ENCODE measurements around the gene FSTL5. TPM values are rescaled to one million over a fixed set of nuclear protein-coding genes. Genes with fewer than 3 reads are reported as not detected.

Gene FSTL5
- total RNA-seq, 2 experiments from 2014 or later: not detected

- no peak overlapping the region for H3K27ac ChIP-seq (ENCODE audit: low read depth, low read length, poor library complexity, severe bottlenecking)
- H3K36me3 ChIP-seq (ENCODE audit: insufficient read depth, low read length): no peaks in the 10 kb centered on the region
- ChIA-PET CTCF (ENCODE audit: unreplicated experiment) (no interaction called here), POLR2A (interaction anchor here (0.6 to 0.9 kb wide), 4 partner anchors 15 to 302 kb away, joined by 3 to 7 read pairs (median 4); no protein-coding TSS in a partner anchor)
- H3K9me2 ChIP-seq (ENCODE audit: insufficient read depth, low read length): no peaks in the 10 kb centered on the region
- no peak overlapping the region for H3K4me3 ChIP-seq (ENCODE audit: low read depth, low read length, poor library complexity, severe bottlenecking)
- H3K4me2 ChIP-seq (ENCODE audit: low read length): no peak overlapping the region
- no peak overlapping the region for H2AFZ ChIP-seq (ENCODE audit: low read length)
- no peaks in the 10 kb centered on the region for H3K9me3 ChIP-seq (ENCODE audit: low read length)
- no peaks in the 10 kb centered on the region for H3K79me2 ChIP-seq (ENCODE audit: insufficient read depth, low read depth, low read length)
- intact Hi-C loops (cut with micrococcal nuclease; ENCODE audit: unreplicated experiment): no loop called here
- no TSS peak for BruUV-seq (replicated peaks)
- no peak for TF ChIP-seq EZH2phosphoT487 (IDR thresholded peaks at IDR 0.05; ENCODE audit: borderline replicate concordance, low read depth, low read length)
- no peak for TF ChIP-seq CTCF (conservative IDR thresholded peaks at IDR 0.05; ENCODE audit: low read length)
- H4K20me1 ChIP-seq (ENCODE audit: insufficient read depth, low read length): no peaks in the 10 kb centered on the region
- no peak for DNase-seq (ENCODE audit: low spot score)
- H3K4me1 ChIP-seq (ENCODE audit: insufficient read depth, low read length, poor library complexity, severe bottlenecking): no peaks in the 10 kb centered on the region
These were observed 215.6 kb downstream of the FSTL5 start for GRCh38 chr4:161948026-161948770.

- H3K9me3 ChIP-seq (ENCODE audit: low read length): no peaks in the 10 kb centered on the region
- no TSS peak for BruUV-seq (replicated peaks)
- POLR2A ChIA-PET: no interaction called here
These were observed 226.2 kb downstream of the FSTL5 start for GRCh38 chr4:161937596-161937995.

More at GRCh38 chr4:161937596-161937995, 226.2 kb downstream of the FSTL5 start:
- Histone ChIP-seq H3K27ac (ENCODE audit: low read depth, low read length, poor library complexity, severe bottlenecking) (no peak overlapping the region), H3K4me3 (ENCODE audit: low read depth, low read length, poor library complexity, severe bottlenecking) (no peak overlapping the region), H3K4me2 (ENCODE audit: low read length) (no peak overlapping the region), H2AFZ (ENCODE audit: low read length) (no peak overlapping the region), H3K79me2 (ENCODE audit: insufficient read depth, low read depth, low read length) (no peaks in the 10 kb centered on the region), H3K9me2 (ENCODE audit: insufficient read depth, low read length) (no peaks in the 10 kb centered on the region), H3K36me3 (ENCODE audit: insufficient read depth, low read length) (no peaks in the 10 kb centered on the region), H4K20me1 (ENCODE audit: insufficient read depth, low read length) (no peaks in the 10 kb centered on the region), H3K4me1 (ENCODE audit: insufficient read depth, low read length, poor library complexity, severe bottlenecking) (no peaks in the 10 kb centered on the region)
- intact Hi-C loops (cut with micrococcal nuclease; ENCODE audit: unreplicated experiment): no loop called here
- no peak for DNase-seq (ENCODE audit: low spot score)
- no peak for TF ChIP-seq EZH2phosphoT487 (IDR thresholded peaks at IDR 0.05; ENCODE audit: borderline replicate concordance, low read depth, low read length)
- TF ChIP-seq CTCF (conservative IDR thresholded peaks at IDR 0.05; ENCODE audit: low read length): no peak
- CTCF ChIA-PET (ENCODE audit: unreplicated experiment): no interaction called here

All from OCI-LY7 (cell line).